GM23248 (cell line): Measurements from ENCODE around the gene BIRC6.

Experiments
- EZH2 ChIP-seq: fragments of 200-600 bp; sonication (generic); IDR thresholded peaks from 2 replicates; pipeline ENCODE4 v1.6.1; 2018; ENCODE audit warnings: antibody characterized with exemption, mild to moderate bottlenecking; ENCODE audit not compliant: insufficient read depth, poor library complexity, severe bottlenecking
- EZH2phosphoT487 ChIP-seq: fragments of 200-600 bp; sonication (generic); IDR thresholded peaks from 2 replicates; pipeline ENCODE4 v1.6.1; 2018; ENCODE audit warnings: antibody characterized with exemption, moderate library complexity, mild to moderate bottlenecking, low read depth; ENCODE audit not compliant: insufficient read depth

GRCh38 chr2:32663864-32664263, 307.0 kb downstream of the BIRC6 start:
- TF ChIP-seq EZH2phosphoT487, result no peak
- TF ChIP-seq EZH2, result no peak
